BE2C (cell line): ENCODE data around the gene SMS.

Experiments
- DNase-seq: peaks from one replicate; pipeline ENCODE4 v3.0.0-alpha.2; 2020
- H3K27me3 ChIP-seq: fragments of 250-450 bp; sonication (Bioruptor Pico); 2 replicates; pipeline ENCODE4 v1.5.1; 2020; ENCODE audit warnings: mild to moderate bottlenecking
- H3K36me3 ChIP-seq: fragments of 250-450 bp; sonication (Bioruptor Pico); 2 replicates; pipeline ENCODE4 v1.5.1; 2020; ENCODE audit warnings: mild to moderate bottlenecking
- H3K4me1 ChIP-seq: fragments of 250-450 bp; sonication (Bioruptor Pico); 2 replicates; pipeline ENCODE4 v1.5.1; 2020
- H3K4me3 ChIP-seq: 2 replicates; pipeline ENCODE4 v1.5.1; 2011; ENCODE audit warnings: low read depth, low read length
- H3K9me3 ChIP-seq: fragments of 250-450 bp; sonication (Bioruptor Pico); 2 replicates; pipeline ENCODE4 v1.5.1; 2020
- TF ChIP-seq, protein P1 (sequence below): IDR thresholded peaks from 2 replicates; pipeline ENCODE4 v1.5.1; 2012; ENCODE audit warnings: mild to moderate bottlenecking, low read depth, low read length

SMS gene

DNA sequence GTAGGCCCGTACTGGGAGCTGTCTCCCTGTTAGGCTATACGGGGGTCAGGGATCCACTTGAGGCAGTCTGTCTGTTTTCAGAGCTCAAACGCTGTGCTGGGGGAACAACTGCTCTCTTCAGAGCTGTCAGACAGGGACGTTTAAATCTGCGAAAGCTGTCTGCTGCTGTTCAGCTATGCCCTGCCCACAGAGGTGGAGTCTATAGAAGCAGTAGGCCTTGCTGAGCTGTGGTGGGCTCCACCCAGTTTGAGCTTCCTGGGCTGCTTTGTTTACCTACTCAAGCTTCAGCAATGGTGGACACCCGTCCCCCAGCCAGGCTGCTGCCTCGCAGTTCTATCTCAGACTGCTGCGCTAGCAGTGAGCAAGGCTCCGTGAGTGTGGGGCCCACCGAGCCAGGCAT, 64.4 kb downstream of the SMS start:
- no peaks in the 10 kb centered on the region for H3K27me3 ChIP-seq
- no peaks in the 10 kb centered on the region for H3K4me1 ChIP-seq
- no peaks in the 10 kb centered on the region for H3K9me3 ChIP-seq
- no peak for DNase-seq
- H3K36me3 ChIP-seq: no peaks in the 10 kb centered on the region
- TF ChIP-seq, protein P1, sequence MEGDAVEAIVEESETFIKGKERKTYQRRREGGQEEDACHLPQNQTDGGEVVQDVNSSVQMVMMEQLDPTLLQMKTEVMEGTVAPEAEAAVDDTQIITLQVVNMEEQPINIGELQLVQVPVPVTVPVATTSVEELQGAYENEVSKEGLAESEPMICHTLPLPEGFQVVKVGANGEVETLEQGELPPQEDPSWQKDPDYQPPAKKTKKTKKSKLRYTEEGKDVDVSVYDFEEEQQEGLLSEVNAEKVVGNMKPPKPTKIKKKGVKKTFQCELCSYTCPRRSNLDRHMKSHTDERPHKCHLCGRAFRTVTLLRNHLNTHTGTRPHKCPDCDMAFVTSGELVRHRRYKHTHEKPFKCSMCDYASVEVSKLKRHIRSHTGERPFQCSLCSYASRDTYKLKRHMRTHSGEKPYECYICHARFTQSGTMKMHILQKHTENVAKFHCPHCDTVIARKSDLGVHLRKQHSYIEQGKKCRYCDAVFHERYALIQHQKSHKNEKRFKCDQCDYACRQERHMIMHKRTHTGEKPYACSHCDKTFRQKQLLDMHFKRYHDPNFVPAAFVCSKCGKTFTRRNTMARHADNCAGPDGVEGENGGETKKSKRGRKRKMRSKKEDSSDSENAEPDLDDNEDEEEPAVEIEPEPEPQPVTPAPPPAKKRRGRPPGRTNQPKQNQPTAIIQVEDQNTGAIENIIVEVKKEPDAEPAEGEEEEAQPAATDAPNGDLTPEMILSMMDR: no peak
- H3K4me3 ChIP-seq: no peak overlapping the region

DNA sequence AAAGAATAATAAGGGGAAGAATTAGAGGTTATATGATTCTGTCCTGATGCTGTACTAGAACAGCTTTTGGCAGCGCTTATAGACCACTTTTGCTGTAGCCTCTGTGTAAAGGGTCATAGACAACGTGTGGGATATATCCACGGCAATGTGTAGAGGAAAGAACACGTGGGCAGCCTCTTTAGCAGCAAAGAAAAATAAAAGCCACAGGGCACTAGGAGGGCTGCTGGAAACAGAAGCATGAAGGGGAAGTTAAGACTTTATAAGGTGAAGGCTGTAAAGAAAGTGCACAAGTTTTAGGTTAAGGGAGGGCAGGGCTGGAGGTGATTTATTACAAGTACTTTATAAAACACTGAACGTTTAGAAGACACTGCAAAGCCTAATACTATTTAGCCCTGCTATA, 71.5 kb downstream of the SMS start:
- Histone ChIP-seq H3K36me3 (no peaks in the 10 kb centered on the region), H3K4me3 (no peak overlapping the region), H3K4me1 (no peaks in the 10 kb centered on the region), H3K27me3 (no peaks in the 10 kb centered on the region), H3K9me3 (no peaks in the 10 kb centered on the region)
- DNase-seq: no peak
- TF ChIP-seq, protein P1: no peak

DNA sequence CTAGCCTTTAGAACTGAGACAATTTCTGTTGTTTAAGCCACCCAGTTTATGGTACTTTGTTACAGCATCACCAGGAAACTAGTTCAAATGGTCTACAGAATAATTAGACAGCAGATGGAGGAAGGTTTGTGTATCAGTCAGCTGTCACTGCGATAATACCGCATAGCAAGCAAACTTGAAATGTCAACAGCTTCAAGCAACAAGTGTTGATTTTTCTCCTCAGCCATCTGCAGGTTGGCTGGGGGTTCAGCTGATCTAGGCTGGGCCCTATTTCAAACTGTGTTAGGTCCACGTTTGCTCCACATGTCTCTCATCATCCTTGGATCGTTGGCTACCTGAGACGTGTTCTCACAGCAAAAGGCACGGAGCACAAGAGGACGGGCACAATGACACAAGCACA, 72.4 kb downstream of the SMS start:
- no peak for DNase-seq
- Histone ChIP-seq H3K9me3 (no peaks in the 10 kb centered on the region), H3K4me1 (no peaks in the 10 kb centered on the region), H3K27me3 (no peaks in the 10 kb centered on the region), H3K36me3 (no peaks in the 10 kb centered on the region), H3K4me3 (no peak overlapping the region)
- TF ChIP-seq, protein P1: no peak

DNA sequence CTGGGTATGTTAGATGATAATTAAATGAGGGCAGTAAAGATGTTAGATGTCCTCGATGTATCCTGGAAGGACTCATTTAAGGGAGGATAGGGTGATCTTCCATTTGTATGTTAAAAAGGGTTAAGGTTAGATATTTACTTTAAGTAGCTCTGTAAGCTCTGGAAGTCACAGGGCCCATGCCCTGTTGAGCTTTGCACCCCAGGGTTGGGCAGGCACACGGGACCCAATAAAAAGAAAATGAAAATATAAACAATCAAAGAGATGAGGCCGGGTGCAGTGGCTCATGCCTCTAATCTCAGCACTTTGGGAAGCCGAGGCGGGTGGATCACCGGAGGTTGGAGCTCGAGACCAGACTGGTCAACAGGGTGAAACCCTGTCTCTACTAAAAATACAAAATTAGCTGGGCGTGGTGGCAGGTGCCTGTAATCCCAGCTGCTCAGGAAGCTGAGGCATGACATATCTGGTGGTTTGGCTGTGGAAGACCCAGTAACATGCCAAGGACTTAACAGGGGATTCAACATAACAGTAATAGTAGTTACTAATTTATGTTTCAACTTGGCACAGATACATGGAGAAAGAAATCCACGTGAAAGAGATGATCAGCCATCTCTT, 74.7 kb downstream of the SMS start:
- Histone ChIP-seq H3K27me3 (no peaks in the 10 kb centered on the region), H3K36me3 (no peaks in the 10 kb centered on the region), H3K4me1 (no peaks in the 10 kb centered on the region), H3K4me3 (no peak overlapping the region), H3K9me3 (no peaks in the 10 kb centered on the region)
- TF ChIP-seq, protein P1: no peak
- no peak for DNase-seq

DNA sequence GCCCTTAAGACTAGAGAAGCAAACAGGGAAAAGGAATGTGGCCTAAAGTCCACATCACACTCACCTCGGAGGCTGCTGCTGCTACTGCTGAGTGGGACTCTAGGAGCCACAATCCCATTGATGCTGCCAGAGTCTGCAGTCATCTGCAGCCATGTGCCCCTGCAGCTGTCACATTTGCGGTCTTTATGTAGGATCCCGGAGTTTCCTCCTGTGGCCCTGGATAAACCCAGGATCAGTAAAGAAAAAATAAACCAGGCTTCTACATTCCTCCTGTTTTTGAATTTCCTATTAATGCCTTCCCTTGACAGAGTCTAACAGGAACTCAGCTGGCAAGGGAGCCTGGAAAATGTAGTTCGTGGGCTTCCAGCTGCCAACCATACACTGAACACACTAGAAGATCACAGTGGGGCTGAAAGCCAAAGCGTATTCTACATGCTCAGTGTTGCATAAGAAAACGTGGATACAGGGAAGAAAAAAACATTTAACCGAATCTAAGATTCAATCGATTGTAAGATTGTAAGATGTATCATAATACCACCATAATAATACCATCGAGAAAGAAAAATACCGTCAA, 81.3 kb downstream of the SMS start:
- TF ChIP-seq, protein P1: no peak
- H3K27me3 ChIP-seq: no peaks in the 10 kb centered on the region
- no peak overlapping the region for H3K4me3 ChIP-seq
- no peak for DNase-seq
- no peaks in the 10 kb centered on the region for H3K36me3 ChIP-seq
- H3K9me3 ChIP-seq: no peaks in the 10 kb centered on the region
- no peaks in the 10 kb centered on the region for H3K4me1 ChIP-seq

DNA sequence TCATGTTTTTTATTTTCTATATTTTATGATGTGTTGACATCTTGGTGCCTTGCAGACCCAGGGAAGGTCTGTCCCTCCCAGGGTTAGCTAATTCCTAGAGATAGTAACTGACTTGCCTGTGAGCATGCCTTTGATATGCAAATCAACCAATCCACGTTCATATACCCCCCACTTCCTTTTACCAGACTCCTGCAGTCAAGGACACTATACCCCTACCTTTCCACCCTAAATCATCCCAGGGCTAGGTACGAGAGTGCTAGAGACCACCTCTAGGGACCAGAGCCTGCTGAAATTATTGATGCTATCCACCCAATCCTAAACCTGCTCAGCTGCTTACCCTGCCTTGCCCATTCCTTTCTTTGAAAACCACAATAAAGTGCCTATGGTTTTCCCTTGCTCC, 84.1 kb downstream of the SMS start:
- DNase-seq: no peak
- Histone ChIP-seq H3K27me3 (no peaks in the 10 kb centered on the region), H3K4me3 (no peak overlapping the region), H3K4me1 (no peaks in the 10 kb centered on the region), H3K36me3 (no peaks in the 10 kb centered on the region), H3K9me3 (no peaks in the 10 kb centered on the region)
- TF ChIP-seq, protein P1: no peak
